Measurements from ENCODE around the gene SLMAP. TPM values are rescaled to one million over a fixed set of nuclear protein-coding genes. Genes with fewer than 3 reads are reported as not detected.

SLMAP gene
- polyA plus RNA-seq (2011; rRNA removed) = 25.3 and 33.1 TPM in 2 replicates
- 6.6 and 7.7 TPM in 2 replicates for polyA plus RNA-seq (2012; cell fraction: cytosol; rRNA removed)
- polyA plus RNA-seq (2012; cell fraction: nucleus; rRNA removed) = 8.5 and 10.9 TPM in 2 replicates
- polyA plus RNA-seq (2017; fragmentation: RNase III; extraction: RNeasy Plus Mini Kit Qiagen cat#74134 plus additional on column Dnase treatment) = 15.1 to 15.7 TPM (median 15.2 TPM) in 3 replicates
- 47.4 and 54.3 TPM in 2 replicates for polyA minus RNA-seq (2011; rRNA and poly(A)+ RNA removed)

GRCh38 chr3:57755741-57756527 lies at the start of gene SLMAP:
Gene SLMAP (plus strand): TSS chr3:57756309. CDS start chr3:57757652, 1,343 bp downstream.
- DNase-seq (ENCODE audit: low read depth in 1 of 2, low spot score in 1 of 2) (peak; percentile 83 to 96), ATAC-seq (peak; percentile 89 to 96), FAIRE-seq (no peak)
- WGBS (ENCODE audit: missing lambda C conversion rate) = 1% methylated on average over 16 of the region's 48 CpGs
- Histone ChIP-seq H3K4me3 (peak within 1 kb of the TSS; percentile 95), H3K9me3 (no peaks in the 10 kb centered on the region), H3K4me1 (peaks cover 36% of the 10 kb centered on the region), H3K4me2 (peak within 1 kb of the TSS; percentile 97), H3K27ac (peak within 1 kb of the TSS; percentile 82 to 92)
- TF ChIP-seq FOXS1 (CRISPR knock-in tag; IDR thresholded peaks at IDR 0.05) = no peak
- no peak for TF ChIP-seq CBX2 (IDR thresholded peaks at IDR 0.05; ENCODE audit: borderline replicate concordance, low read depth)
- TF ChIP-seq SREBF2 (IDR thresholded peaks at IDR 0.05) = no peak
- no peak for TF ChIP-seq HEYL (CRISPR knock-in tag; IDR thresholded peaks at IDR 0.05)
- 0 out of 2 replicates have a peak, but pooled peaks have one; percentile 58 for TF ChIP-seq ZSCAN20 (CRISPR knock-in tag; IDR thresholded peaks at IDR 0.05)
- peak; percentile 80 for TF ChIP-seq POLR2A (IDR thresholded peaks at IDR 0.05; ENCODE audit: low read length)
- no peak; the same call in 1 of the 2 replicates for TF ChIP-seq EHMT2 (IDR thresholded peaks at IDR 0.05; ENCODE audit: low read depth)
- peak; percentile 34 to 66; a peak in 3 of 5 replicates for TF ChIP-seq JUN (IDR thresholded peaks at IDR 0.05)
- TF ChIP-seq SMC3 (IDR thresholded peaks at IDR 0.05) = no peak; the same call in 2 of the 3 replicates
- no peak for TF ChIP-seq ZNF302 (CRISPR knock-in tag; IDR thresholded peaks at IDR 0.05)
- TF ChIP-seq NPAS2 (CRISPR knock-in tag; IDR thresholded peaks at IDR 0.05; ENCODE audit: borderline replicate concordance) = no peak
- no peak; the same call in 1 of the 2 replicates for TF ChIP-seq KDM1A (IDR thresholded peaks at IDR 0.05; ENCODE audit: low read depth)
- no peak for TF ChIP-seq RAD21 (conservative IDR thresholded peaks at IDR 0.05 in 1 of 2, IDR thresholded peaks at IDR 0.05 in 1 of 2)
- peak; percentile 55; the same call in 1 of the 2 replicates for TF ChIP-seq PHF8 (IDR thresholded peaks at IDR 0.05; ENCODE audit: borderline replicate concordance, low read depth)
- TF ChIP-seq RARB (CRISPR knock-in tag; IDR thresholded peaks at IDR 0.05) = no peak
- peak; percentile 46; the same call in 1 of the 2 replicates for TF ChIP-seq HOXB13 (CRISPR knock-in tag; IDR thresholded peaks at IDR 0.05; ENCODE audit: low read depth)
- no peak for TF ChIP-seq CHD4 (IDR thresholded peaks at IDR 0.05; ENCODE audit: borderline replicate concordance)
- TF ChIP-seq HOXA7 (CRISPR knock-in tag; IDR thresholded peaks at IDR 0.05) = no peak
- TF ChIP-seq USF2 (IDR thresholded peaks at IDR 0.05) = peak; percentile 88
- peak; percentile 69 for TF ChIP-seq BHLHE40 (IDR thresholded peaks at IDR 0.05; ENCODE audit: low read depth, low read length)
- TF ChIP-seq EP300 (IDR thresholded peaks at IDR 0.05) = no peak
- TF ChIP-seq FOSL2 (IDR thresholded peaks at IDR 0.05) = no peak
- no peak for TF ChIP-seq FOSL2 (CRISPR knock-in tag; IDR thresholded peaks at IDR 0.05)
- peak; percentile 53; the same call in 1 of the 2 replicates for TF ChIP-seq KDM5A (IDR thresholded peaks at IDR 0.05)
- peak; percentile 48; the same call in 1 of the 2 replicates for TF ChIP-seq MYC (IDR thresholded peaks at IDR 0.05; ENCODE audit: borderline replicate concordance, low read length)
- TF ChIP-seq, protein P1, sequence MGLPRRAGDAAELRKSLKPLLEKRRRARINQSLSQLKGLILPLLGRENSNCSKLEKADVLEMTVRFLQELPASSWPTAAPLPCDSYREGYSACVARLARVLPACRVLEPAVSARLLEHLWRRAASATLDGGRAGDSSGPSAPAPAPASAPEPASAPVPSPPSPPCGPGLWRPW (IDR thresholded peaks at IDR 0.05) = no peak
- TF ChIP-seq FOSB (CRISPR knock-in tag; IDR thresholded peaks at IDR 0.05) = no peak
- TF ChIP-seq, protein P2, sequence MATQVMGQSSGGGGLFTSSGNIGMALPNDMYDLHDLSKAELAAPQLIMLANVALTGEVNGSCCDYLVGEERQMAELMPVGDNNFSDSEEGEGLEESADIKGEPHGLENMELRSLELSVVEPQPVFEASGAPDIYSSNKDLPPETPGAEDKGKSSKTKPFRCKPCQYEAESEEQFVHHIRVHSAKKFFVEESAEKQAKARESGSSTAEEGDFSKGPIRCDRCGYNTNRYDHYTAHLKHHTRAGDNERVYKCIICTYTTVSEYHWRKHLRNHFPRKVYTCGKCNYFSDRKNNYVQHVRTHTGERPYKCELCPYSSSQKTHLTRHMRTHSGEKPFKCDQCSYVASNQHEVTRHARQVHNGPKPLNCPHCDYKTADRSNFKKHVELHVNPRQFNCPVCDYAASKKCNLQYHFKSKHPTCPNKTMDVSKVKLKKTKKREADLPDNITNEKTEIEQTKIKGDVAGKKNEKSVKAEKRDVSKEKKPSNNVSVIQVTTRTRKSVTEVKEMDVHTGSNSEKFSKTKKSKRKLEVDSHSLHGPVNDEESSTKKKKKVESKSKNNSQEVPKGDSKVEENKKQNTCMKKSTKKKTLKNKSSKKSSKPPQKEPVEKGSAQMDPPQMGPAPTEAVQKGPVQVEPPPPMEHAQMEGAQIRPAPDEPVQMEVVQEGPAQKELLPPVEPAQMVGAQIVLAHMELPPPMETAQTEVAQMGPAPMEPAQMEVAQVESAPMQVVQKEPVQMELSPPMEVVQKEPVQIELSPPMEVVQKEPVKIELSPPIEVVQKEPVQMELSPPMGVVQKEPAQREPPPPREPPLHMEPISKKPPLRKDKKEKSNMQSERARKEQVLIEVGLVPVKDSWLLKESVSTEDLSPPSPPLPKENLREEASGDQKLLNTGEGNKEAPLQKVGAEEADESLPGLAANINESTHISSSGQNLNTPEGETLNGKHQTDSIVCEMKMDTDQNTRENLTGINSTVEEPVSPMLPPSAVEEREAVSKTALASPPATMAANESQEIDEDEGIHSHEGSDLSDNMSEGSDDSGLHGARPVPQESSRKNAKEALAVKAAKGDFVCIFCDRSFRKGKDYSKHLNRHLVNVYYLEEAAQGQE (IDR thresholded peaks at IDR 0.05) = no peak
- peak; percentile 70 for TF ChIP-seq MAX (IDR thresholded peaks at IDR 0.05)
- TF ChIP-seq ESRRA (IDR thresholded peaks at IDR 0.05; ENCODE audit: borderline replicate concordance, low read length) = no peak
- no peak for TF ChIP-seq RFX5 (IDR thresholded peaks at IDR 0.05)
- ChIA-PET CTCF (interaction anchor here (0.5 to 0.9 kb wide), 3 partner anchors 25 to 72 kb away, joined by 3 read pairs; no protein-coding TSS in a partner anchor), POLR2A (interaction anchor here (0.7 to 1.4 kb wide), 3 partner anchors 63 to 529 kb away, joined by 3 to 15 read pairs (median 6); partner anchors contain the start of genes ARF4 and DENND6A)
